Tibial artery (tissue), 4 donors: ENCODE results near the gene LRP1B.

ENCODE experiments used
- DNase-seq, 2 donors: peaks; one replicate each; pipeline ENCODE4 v3.0.0-alpha.2; 2019
- H3K27ac ChIP-seq, 2 donors: fragments of 200-600 bp; sonication (generic) in 1 of 2; 1 replicate in 1 of 2; 2 replicates in 1 of 2; pipeline ENCODE4 v1.5.1; 2018 to 2019; ENCODE audit warnings: mild to moderate bottlenecking in 1 of 2
- H3K27me3 ChIP-seq, 2 donors: fragments of 200-600 bp; sonication (generic) in 1 of 2; one replicate each; pipeline versions ENCODE4 v1.5.1 to v1.6.0; 2016 to 2019
- H3K36me3 ChIP-seq, 3 donors: fragments of 200-600 bp; sonication (generic) in 2 of 3; one replicate each; pipeline ENCODE4 v1.5.1; 2016 to 2019; ENCODE audit warnings: mild to moderate bottlenecking in 2 of 3
- H3K4me1 ChIP-seq, 4 donors: fragments of 200-600 bp; sonication (generic) in 2 of 4; 1 replicate in 3 of 4; 2 replicates in 1 of 4; pipeline ENCODE4 v1.5.1; 2016 to 2019
- H3K4me3 ChIP-seq, 2 donors: fragments of 200-600 bp; sonication (generic) in 1 of 2; 1 replicate in 1 of 2; 2 replicates in 1 of 2; pipeline ENCODE4 v1.5.1; 2018 to 2019; ENCODE audit warnings: mild to moderate bottlenecking in 2 of 2
- H3K9me3 ChIP-seq, 3 donors: fragments of 200-600 bp; sonication (generic) in 1 of 3; one replicate each; pipeline ENCODE4 v1.5.1; 2016 to 2019
- intact Hi-C: fragments of 100-400 bp; cut with DNase I; formaldehyde crosslinking; loops from one replicate; pipeline ENCODE4 v1.15.0; 2023; ENCODE audit warnings: low total_unique reads
- TF ChIP-seq, protein P1 (sequence below), 2 experiments: fragments of 200-600 bp in 1 of 2; fragments of 450-650 bp in 1 of 2; IDR thresholded peaks; one replicate each; pipeline ENCODE4 v1.5.1; 2017 to 2019; ENCODE audit warnings: antibody characterized with exemption in 2 of 2, mild to moderate bottlenecking in 1 of 2, moderate library complexity in 1 of 2

The LRP1B gene

DNA sequence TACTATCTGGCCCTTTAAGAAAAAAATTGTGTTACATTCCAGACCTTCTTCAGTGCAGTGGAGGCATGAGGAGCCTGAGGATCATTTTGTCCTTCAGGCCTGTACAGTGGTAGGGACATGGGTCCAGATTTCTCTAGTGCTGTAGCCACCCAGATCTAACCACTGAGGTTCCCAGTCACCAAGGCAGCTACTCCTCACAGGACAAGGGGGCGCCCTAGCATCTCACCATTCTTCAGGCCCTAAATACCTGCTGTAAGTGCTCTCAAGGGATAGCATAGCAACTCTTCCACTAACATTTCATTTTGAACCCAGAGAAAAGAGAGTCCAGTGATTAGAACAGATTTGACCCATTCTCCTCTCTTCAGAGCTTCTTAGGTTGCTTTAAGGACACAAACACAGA is 1533.0 kb downstream of the LRP1B start:
- Histone ChIP-seq H3K36me3 (no peaks in the 10 kb centered on the region), H3K4me3 (no peak overlapping the region), H3K27me3 (no peaks in the 10 kb centered on the region), H3K27ac (no peak overlapping the region), H3K9me3 (no peaks in the 10 kb centered on the region), H3K4me1 (no peaks in the 10 kb centered on the region)
- TF ChIP-seq, protein P1, sequence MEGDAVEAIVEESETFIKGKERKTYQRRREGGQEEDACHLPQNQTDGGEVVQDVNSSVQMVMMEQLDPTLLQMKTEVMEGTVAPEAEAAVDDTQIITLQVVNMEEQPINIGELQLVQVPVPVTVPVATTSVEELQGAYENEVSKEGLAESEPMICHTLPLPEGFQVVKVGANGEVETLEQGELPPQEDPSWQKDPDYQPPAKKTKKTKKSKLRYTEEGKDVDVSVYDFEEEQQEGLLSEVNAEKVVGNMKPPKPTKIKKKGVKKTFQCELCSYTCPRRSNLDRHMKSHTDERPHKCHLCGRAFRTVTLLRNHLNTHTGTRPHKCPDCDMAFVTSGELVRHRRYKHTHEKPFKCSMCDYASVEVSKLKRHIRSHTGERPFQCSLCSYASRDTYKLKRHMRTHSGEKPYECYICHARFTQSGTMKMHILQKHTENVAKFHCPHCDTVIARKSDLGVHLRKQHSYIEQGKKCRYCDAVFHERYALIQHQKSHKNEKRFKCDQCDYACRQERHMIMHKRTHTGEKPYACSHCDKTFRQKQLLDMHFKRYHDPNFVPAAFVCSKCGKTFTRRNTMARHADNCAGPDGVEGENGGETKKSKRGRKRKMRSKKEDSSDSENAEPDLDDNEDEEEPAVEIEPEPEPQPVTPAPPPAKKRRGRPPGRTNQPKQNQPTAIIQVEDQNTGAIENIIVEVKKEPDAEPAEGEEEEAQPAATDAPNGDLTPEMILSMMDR (IDR thresholded peaks at IDR 0.05) = no peak
- intact Hi-C loops = no loop called here
- no peak for DNase-seq

DNA sequence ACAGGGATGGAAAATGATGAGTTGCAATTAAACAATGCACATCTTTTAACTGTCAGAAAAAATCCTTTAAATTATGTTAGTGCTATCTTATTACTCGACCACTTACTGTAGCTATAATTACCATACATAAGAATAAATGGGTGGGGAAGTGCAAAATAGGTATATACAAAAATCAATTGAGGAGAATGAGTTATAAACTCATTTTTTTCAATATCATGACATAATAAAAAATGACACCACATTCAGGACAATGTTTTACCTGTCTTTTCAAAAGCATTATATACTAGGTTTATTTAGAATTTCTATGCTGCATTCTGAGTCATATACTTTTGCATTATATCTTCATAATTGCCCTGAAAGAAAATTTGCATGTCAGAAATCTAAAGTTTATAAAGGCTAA is 1533.6 kb downstream of the LRP1B start:
- intact Hi-C loops = no loop called here
- TF ChIP-seq, protein P1 (IDR thresholded peaks at IDR 0.05) = no peak

DNA sequence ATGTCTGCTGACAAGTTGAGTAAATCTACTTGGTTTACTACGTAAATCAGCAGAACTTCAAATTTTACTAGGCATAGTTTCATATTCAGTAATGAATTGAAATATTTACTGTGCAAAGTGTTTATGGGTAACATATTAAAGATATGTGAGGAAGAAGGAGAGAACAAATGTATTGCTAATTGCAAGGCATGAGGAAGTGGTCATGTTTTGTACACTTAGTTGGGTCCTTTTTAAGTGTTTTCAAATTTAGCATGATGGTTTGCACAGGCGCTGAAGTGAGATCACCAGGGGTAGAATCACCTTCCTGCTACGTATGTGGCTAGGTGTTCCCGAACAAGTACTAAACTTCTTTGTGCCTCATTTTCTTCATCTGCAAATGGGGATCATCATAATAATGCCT is 1534.4 kb downstream of the LRP1B start:
- no peaks in the 10 kb centered on the region for H3K27me3 ChIP-seq
- TF ChIP-seq, protein P1 (IDR thresholded peaks at IDR 0.05) = no peak
- intact Hi-C loops = no loop called here
- no peaks in the 10 kb centered on the region for H3K4me1 ChIP-seq
- no peaks in the 10 kb centered on the region for H3K36me3 ChIP-seq
- no peaks in the 10 kb centered on the region for H3K9me3 ChIP-seq
- no peak overlapping the region for H3K4me3 ChIP-seq
- DNase-seq = no peak
- H3K27ac ChIP-seq = no peak overlapping the region

More for the DNA sequence above, 1533.6 kb downstream of the LRP1B start:
- Histone ChIP-seq H3K4me3 (no peak overlapping the region), H3K27me3 (no peaks in the 10 kb centered on the region), H3K4me1 (no peaks in the 10 kb centered on the region), H3K36me3 (no peaks in the 10 kb centered on the region), H3K9me3 (no peaks in the 10 kb centered on the region), H3K27ac (no peak overlapping the region)
- no peak for DNase-seq

DNA sequence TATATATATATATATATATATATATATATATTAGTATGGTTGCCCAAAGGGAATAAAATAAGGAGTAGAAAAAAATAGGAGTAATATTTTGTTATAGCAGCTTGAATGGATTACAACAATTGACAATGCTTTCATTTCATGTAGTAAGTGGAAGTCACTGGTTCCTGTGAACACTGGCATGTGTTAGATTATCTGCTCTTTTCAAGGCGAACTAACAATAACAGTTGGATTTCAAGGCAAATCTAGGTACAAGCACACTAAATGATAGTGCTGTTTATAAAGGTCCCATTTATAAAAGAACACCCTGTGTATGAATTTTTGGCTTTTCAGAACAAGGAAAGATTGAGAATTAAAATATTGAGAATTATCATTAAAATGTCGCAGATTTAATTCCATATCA is 1535.7 kb downstream of the LRP1B start:
- no peaks in the 10 kb centered on the region for H3K9me3 ChIP-seq
- no peak overlapping the region for H3K27ac ChIP-seq
- TF ChIP-seq, protein P1 (IDR thresholded peaks at IDR 0.05) = no peak
- intact Hi-C loops = no loop called here
- no peaks in the 10 kb centered on the region for H3K27me3 ChIP-seq
- no peaks in the 10 kb centered on the region for H3K4me1 ChIP-seq
- no peaks in the 10 kb centered on the region for H3K36me3 ChIP-seq
- H3K4me3 ChIP-seq = no peak overlapping the region
- no peak for DNase-seq

DNA sequence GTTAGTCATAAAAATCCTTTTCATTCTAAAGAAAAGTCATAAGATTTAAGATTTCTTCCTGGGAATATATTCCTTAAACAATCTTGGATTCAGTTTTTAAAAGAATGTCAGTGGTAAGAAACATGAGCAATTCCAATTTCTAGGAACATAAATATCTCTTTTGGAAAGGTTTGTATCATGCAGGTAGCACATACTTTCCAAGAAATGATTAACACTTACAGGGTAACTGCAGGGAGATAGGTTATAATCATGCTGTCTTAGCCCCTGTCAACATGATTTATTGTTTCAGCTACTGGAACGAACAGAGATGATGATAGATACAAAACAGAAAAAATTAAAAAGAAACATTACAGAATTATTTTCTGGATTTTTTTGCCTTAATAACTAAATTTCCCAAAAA is 1537.7 kb downstream of the LRP1B start:
- H3K4me3 ChIP-seq = no peak overlapping the region
- no peaks in the 10 kb centered on the region for H3K4me1 ChIP-seq
- intact Hi-C loops = no loop called here
- TF ChIP-seq, protein P1 (IDR thresholded peaks at IDR 0.05) = no peak
- no peak for DNase-seq
- no peaks in the 10 kb centered on the region for H3K27me3 ChIP-seq
- H3K9me3 ChIP-seq = no peaks in the 10 kb centered on the region
- no peak overlapping the region for H3K27ac ChIP-seq
- H3K36me3 ChIP-seq = no peaks in the 10 kb centered on the region

DNA sequence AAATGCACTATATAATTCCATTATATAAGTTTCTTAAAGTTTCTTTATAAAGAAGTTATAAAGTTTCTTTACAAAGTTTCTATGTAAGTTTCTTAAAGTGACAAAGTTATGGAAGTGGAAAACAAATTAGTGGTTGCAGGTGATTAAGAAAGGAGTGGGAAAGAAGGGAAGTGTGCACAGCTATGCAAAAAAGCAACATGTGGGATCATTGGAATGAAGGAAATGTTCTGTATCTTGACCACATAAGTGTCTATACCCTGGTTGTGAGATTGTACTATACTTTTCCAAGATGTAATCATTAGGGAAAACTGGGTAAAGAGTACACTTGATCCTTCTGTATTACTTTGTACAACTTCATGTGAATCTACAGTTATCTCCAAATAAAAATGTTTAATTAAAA is 1541.1 kb downstream of the LRP1B start:
- H3K27me3 ChIP-seq = no peaks in the 10 kb centered on the region
- no peaks in the 10 kb centered on the region for H3K4me1 ChIP-seq
- no peaks in the 10 kb centered on the region for H3K36me3 ChIP-seq
- TF ChIP-seq, protein P1 (IDR thresholded peaks at IDR 0.05) = no peak
- H3K27ac ChIP-seq = no peak overlapping the region
- intact Hi-C loops = no loop called here
- no peak overlapping the region for H3K4me3 ChIP-seq
- no peaks in the 10 kb centered on the region for H3K9me3 ChIP-seq
- DNase-seq = no peak
